SK-N-MC (cell line): ENCODE measurements around the gene DCTN3.

Source experiments
- DNase-seq: peaks from one replicate; pipeline ENCODE4 v3.0.0-alpha.2; 2011; ENCODE audit warnings: low read depth, low spot score
- H3K27ac ChIP-seq: fragments of 200-600 bp; sonication (generic); 2 replicates; pipeline ENCODE4 v1.5.1; 2016; ENCODE audit warnings: mixed run types
- H3K36me3 ChIP-seq: fragments of 200-600 bp; sonication (generic); 2 replicates; pipeline ENCODE4 v1.6.1; 2017; ENCODE audit warnings: antibody characterized with exemption, low read length, mixed read lengths; ENCODE audit not compliant: insufficient read depth
- H3K4me3 ChIP-seq: fragments of 200-600 bp; sonication (generic); 2 replicates; pipeline ENCODE4 v1.5.1; 2016
- H3K9ac ChIP-seq: fragments of 200-600 bp; sonication (generic); 2 replicates; pipeline ENCODE4 v1.8.0; 2017; ENCODE audit warnings: mixed run types, mixed read lengths; ENCODE audit not compliant: insufficient read length
- H3K9me3 ChIP-seq: fragments of 200-600 bp; sonication (generic); 2 replicates; pipeline ENCODE4 v1.6.1; 2017; ENCODE audit warnings: low read depth, mild to moderate bottlenecking, antibody characterized with exemption, low read length, moderate library complexity, mixed read lengths
- EZH2 ChIP-seq: fragments of 200-600 bp; sonication (generic); IDR thresholded peaks from one replicate; pipeline ENCODE4 v1.6.1; 2017; ENCODE audit warnings: antibody characterized with exemption
- FOXP2 ChIP-seq: optimal IDR thresholded peaks from 2 replicates; pipeline ENCODE3; 2011; ENCODE audit warnings: mild to moderate bottlenecking, moderate library complexity; ENCODE audit not compliant: insufficient read depth; ENCODE audit errors: extremely low read length, control extremely low read depth
- POLR2AphosphoS5 ChIP-seq: IDR thresholded peaks from 2 replicates; pipeline ENCODE4 v1.6.1; 2012; ENCODE audit warnings: mild to moderate bottlenecking, low read depth, low read length, borderline replicate concordance

The DCTN3 gene

DNA sequence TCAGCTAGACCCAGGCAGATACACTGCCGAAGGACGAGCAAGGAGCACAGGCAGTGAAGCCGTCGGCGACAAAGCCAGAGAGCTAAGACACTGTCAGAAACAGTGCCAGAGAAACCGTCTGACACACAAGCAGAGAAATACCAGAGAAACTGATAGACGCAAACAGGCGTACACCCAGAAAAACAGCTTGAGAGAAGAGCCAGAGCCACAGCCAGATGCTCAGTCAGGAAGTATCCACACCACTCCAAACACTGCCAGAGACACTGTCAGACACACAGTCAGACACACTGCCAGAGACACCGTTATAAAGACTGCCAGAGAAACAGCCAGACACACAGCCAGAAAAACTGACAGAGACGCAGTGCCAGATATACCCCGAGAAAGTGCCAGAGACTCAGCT lies 49.9 kb downstream of the DCTN3 start:
- Histone ChIP-seq H3K27ac (no peak overlapping the region), H3K9ac (no peak overlapping the region), H3K36me3 (no peaks in the 10 kb centered on the region), H3K4me3 (no peak overlapping the region), H3K9me3 (no peaks in the 10 kb centered on the region)
- no peak for DNase-seq
- no peak for TF ChIP-seq EZH2
- TF ChIP-seq POLR2AphosphoS5 = no peak
- no peak for TF ChIP-seq FOXP2

DNA sequence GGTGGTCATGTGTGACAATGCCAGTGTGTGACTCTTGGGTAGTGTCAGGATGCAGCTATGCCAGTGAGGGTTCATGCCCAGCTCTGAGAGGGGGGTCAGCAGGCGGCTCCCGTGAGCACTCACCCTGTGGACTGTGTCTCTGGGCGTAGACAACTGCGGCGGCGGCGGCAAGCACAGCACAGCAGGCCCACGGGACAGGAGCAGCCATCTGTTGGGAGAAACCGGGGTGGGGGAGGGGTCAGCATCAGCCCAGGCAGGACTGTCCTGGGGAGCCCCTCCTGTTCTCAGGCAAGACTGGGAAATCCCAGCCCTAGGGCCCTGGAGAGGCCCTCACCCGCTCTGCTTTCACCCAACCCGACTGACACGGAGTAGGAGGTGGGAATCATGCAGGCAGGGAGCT lies 51.5 kb downstream of the DCTN3 start:
- no peak for DNase-seq
- no peak overlapping the region for H3K9ac ChIP-seq
- no peaks in the 10 kb centered on the region for H3K36me3 ChIP-seq
- no peak overlapping the region for H3K4me3 ChIP-seq
- H3K9me3 ChIP-seq = no peaks in the 10 kb centered on the region
- no peak overlapping the region for H3K27ac ChIP-seq
- TF ChIP-seq FOXP2 (no peak), EZH2 (no peak), POLR2AphosphoS5 (no peak)

DNA sequence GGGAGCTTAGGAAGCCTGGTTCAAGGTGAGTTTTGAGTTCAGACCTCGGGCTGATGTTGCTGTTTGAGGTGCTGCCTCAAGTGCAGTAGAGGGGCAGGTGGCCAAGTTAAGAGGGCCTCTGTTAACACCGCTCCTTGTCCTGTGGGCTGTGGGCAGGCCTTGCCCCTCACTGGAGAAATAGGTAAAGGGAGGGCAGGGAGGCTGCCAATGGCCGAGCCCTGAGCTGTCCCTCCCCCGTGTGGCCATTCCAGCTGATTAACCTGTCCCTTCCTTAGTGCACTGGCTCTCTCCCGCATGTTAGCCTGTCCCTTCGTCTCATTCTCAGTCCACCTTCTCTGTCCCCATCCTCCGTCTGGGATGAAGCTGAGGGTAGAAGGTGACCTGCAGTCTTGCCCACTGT lies 52.2 kb downstream of the DCTN3 start:
- Histone ChIP-seq H3K4me3 (no peak overlapping the region), H3K9ac (no peak overlapping the region), H3K36me3 (no peaks in the 10 kb centered on the region), H3K9me3 (no peaks in the 10 kb centered on the region), H3K27ac (no peak overlapping the region)
- DNase-seq = no peak
- no peak for TF ChIP-seq POLR2AphosphoS5
- no peak for TF ChIP-seq EZH2
- TF ChIP-seq FOXP2 = no peak

DNA sequence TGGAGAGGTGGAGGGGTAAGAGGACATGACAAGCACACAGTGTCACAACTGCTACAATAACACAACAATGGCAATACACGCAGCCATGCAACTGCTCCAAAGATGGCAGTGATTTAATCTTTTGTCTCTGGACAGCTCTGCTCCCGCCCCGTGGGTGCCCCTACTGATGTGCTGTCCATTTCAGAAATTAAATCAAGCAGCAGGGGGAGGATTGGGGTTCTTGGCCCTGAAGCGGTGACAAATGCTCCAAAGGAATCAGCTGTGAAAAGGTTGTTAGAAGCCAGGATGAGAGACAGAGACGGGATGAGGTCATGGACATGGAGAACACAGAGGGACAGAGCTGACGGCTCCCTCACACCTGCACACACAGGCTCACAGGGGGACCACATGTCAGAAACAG lies 53.3 kb downstream of the DCTN3 start:
- no peak for DNase-seq
- TF ChIP-seq POLR2AphosphoS5 (no peak), FOXP2 (no peak), EZH2 (no peak)
- no peak overlapping the region for H3K27ac ChIP-seq
- H3K4me3 ChIP-seq = no peak overlapping the region
- no peak overlapping the region for H3K9ac ChIP-seq
- H3K36me3 ChIP-seq = no peaks in the 10 kb centered on the region
- no peaks in the 10 kb centered on the region for H3K9me3 ChIP-seq

DNA sequence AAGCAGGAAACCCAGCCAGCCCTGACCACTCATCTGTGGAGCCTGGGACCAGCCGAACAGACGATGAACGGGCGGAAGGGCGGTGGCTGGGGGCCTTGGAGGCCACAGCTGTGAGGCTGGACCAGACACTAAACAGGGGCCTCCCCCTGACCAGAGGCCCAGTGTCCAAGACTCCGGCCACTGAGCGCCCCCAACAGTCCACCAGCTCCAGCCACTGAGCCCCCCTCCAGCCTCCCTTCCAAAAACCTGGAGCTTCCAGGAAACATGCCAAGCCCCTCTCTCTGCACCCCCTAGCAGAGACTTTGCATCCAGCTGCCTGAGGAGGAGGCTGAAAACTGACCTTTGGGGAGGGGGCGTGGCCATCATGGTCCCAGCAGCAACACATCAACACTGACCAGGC lies 54.0 kb downstream of the DCTN3 start:
- Histone ChIP-seq H3K9ac (no peak overlapping the region), H3K4me3 (no peak overlapping the region), H3K27ac (no peak overlapping the region), H3K36me3 (no peaks in the 10 kb centered on the region), H3K9me3 (no peaks in the 10 kb centered on the region)
- no peak for DNase-seq
- TF ChIP-seq EZH2 = no peak
- TF ChIP-seq POLR2AphosphoS5 = no peak
- TF ChIP-seq FOXP2 = no peak

DNA sequence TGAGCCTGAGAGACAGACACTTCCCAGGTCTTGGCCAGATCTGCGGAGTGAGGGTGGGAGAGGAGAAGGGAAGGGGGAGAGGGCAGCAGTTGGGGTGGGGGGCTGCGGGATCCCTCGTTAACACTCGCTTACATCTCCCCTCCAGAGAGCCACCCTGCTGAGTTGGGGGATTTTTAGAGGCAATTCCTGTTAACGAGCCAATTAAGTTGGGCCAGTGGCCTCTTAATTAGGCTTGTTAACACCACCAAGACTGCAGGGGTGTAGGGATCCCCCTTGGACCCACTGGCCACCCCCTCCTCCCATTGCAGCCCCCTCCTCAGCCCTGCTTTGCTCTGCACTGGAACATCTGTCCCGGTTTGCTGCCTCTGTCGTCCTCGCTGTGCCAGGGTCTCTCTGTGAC lies 54.4 kb downstream of the DCTN3 start:
- H3K4me3 ChIP-seq = no peak overlapping the region
- no peak overlapping the region for H3K27ac ChIP-seq
- no peak for TF ChIP-seq FOXP2
- no peak for TF ChIP-seq POLR2AphosphoS5
- TF ChIP-seq EZH2 = no peak
- H3K9ac ChIP-seq = no peak overlapping the region
- no peaks in the 10 kb centered on the region for H3K36me3 ChIP-seq
- no peaks in the 10 kb centered on the region for H3K9me3 ChIP-seq
- DNase-seq = no peak

DNA sequence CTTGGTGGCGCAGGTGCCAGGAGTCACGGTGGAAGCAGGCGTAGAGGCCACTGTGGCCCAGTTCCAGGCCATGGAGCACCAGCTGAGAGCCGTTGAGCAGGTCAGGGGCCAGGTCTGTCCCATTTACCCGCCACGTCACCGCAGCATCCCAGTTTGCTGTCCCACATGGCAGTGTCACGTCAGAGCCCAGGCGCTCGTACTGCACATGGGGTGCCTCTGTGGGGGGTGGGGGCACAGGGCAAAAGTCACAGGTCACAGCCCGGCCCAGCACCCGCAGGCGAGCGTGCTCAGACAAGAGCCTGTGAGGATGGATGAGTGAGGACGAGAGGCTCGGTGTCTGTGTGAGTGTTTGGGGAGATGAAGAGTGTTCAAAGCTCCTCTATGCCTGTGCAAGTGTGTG lies 55.7 kb downstream of the DCTN3 start:
- no peak for TF ChIP-seq POLR2AphosphoS5
- TF ChIP-seq FOXP2 = no peak
- TF ChIP-seq EZH2 = no peak
- Histone ChIP-seq H3K9me3 (no peaks in the 10 kb centered on the region), H3K9ac (no peak overlapping the region), H3K36me3 (no peaks in the 10 kb centered on the region), H3K4me3 (no peak overlapping the region), H3K27ac (no peak overlapping the region)
- DNase-seq = no peak
